T-helper 2 cell treated with Interferon-gamma antibody and Interleukin-4, amounts not matched to agents 5 μg/mL and 100 μg/mL, for 36 hours (primary cell): ENCODE data around the gene GRIA4.
"Not testable (repeated sequence)": the region's sequence is repeated elsewhere in the genome, so short reads cannot be mapped to it uniquely, and the experiment has no call there.

Source experiments
- DNase-seq: peaks from one replicate; pipeline ENCODE4 v3.0.0; 2021; ENCODE audit warnings: low spot score
- H3K27ac Mint-ChIP-seq: one replicate; pipeline ENCODE4 v1.8.0; 2021; ENCODE audit warnings: mild to moderate bottlenecking, mixed read lengths
- H3K27me3 Mint-ChIP-seq: one replicate; pipeline ENCODE4 v1.8.0; 2021; ENCODE audit warnings: low read depth, mixed read lengths
- H3K36me3 Mint-ChIP-seq: one replicate; pipeline ENCODE4 v1.8.0; 2021; ENCODE audit warnings: low read depth, mixed read lengths
- H3K4me1 Mint-ChIP-seq: one replicate; pipeline ENCODE4 v1.8.0; 2021; ENCODE audit warnings: low read depth, mixed read lengths
- H3K4me3 Mint-ChIP-seq: one replicate; pipeline ENCODE4 v1.8.0; 2022; ENCODE audit warnings: mild to moderate bottlenecking, moderate library complexity, mixed read lengths
- H3K9me3 Mint-ChIP-seq: one replicate; pipeline ENCODE4 v1.8.0; 2021; ENCODE audit warnings: mixed read lengths

The GRIA4 gene

GRCh38 chr11:105763594-105763993, 153.7 kb downstream of the GRIA4 start:
- no peak for DNase-seq
- Mint-ChIP-seq H3K27me3 (no peaks in the 10 kb centered on the region), H3K27ac (no peak overlapping the region), H3K36me3 (no peaks in the 10 kb centered on the region), H3K9me3 (no peaks in the 10 kb centered on the region), H3K4me1 (no peaks in the 10 kb centered on the region), H3K4me3 (no peak overlapping the region)

GRCh38 chr11:105767931-105768330, 158.1 kb downstream of the GRIA4 start:
- DNase-seq, result no peak
- Mint-ChIP-seq H3K27ac (no peak overlapping the region), H3K4me3 (no peak overlapping the region), H3K4me1 (no peaks in the 10 kb centered on the region), H3K27me3 (no peaks in the 10 kb centered on the region), H3K36me3 (no peaks in the 10 kb centered on the region), H3K9me3 (no peaks in the 10 kb centered on the region)

GRCh38 chr11:105769627-105770026, 159.8 kb downstream of the GRIA4 start:
- Mint-ChIP-seq H3K27me3 (no peaks in the 10 kb centered on the region), H3K36me3 (no peaks in the 10 kb centered on the region), H3K4me1 (no peaks in the 10 kb centered on the region), H3K4me3 (no peak overlapping the region), H3K27ac (no peak overlapping the region), H3K9me3 (no peaks in the 10 kb centered on the region)
- no peak for DNase-seq

GRCh38 chr11:105773452-105773851, 163.6 kb downstream of the GRIA4 start:
- DNase-seq, H3K4me3 Mint-ChIP-seq, H3K36me3 Mint-ChIP-seq, H3K27me3 Mint-ChIP-seq, H3K9me3 Mint-ChIP-seq, H3K27ac Mint-ChIP-seq, H3K4me1 Mint-ChIP-seq: not testable (repeated sequence)

- Mint-ChIP-seq H3K27me3 (no peaks in the 10 kb centered on the region), H3K4me1 (no peaks in the 10 kb centered on the region), H3K27ac (no peak overlapping the region), H3K9me3 (no peaks in the 10 kb centered on the region), H3K4me3 (no peak overlapping the region), H3K36me3 (no peaks in the 10 kb centered on the region)
- no peak for DNase-seq
Observed at GRCh38 chr11:105774899-105775298, 165.0 kb downstream of the GRIA4 start.

GRCh38 chr11:105780781-105781525, 171.1 kb downstream of the GRIA4 start:
- no peaks in the 10 kb centered on the region for H3K36me3 Mint-ChIP-seq
- no peak overlapping the region for H3K27ac Mint-ChIP-seq
- no peak overlapping the region for H3K4me3 Mint-ChIP-seq
- no peaks in the 10 kb centered on the region for H3K9me3 Mint-ChIP-seq
- H3K27me3 Mint-ChIP-seq, result no peaks in the 10 kb centered on the region
- H3K4me1 Mint-ChIP-seq, result no peaks in the 10 kb centered on the region
- DNase-seq, result no peak

GRCh38 chr11:105781807-105782206, 171.9 kb downstream of the GRIA4 start:
- Mint-ChIP-seq H3K27me3 (no peaks in the 10 kb centered on the region), H3K36me3 (no peaks in the 10 kb centered on the region), H3K27ac (no peak overlapping the region), H3K9me3 (no peaks in the 10 kb centered on the region), H3K4me1 (no peaks in the 10 kb centered on the region), H3K4me3 (no peak overlapping the region)
- DNase-seq, result no peak

GRCh38 chr11:105783216-105783615, 173.3 kb downstream of the GRIA4 start:
- H3K9me3 Mint-ChIP-seq, result no peaks in the 10 kb centered on the region
- no peaks in the 10 kb centered on the region for H3K27me3 Mint-ChIP-seq
- H3K4me3 Mint-ChIP-seq, result no peak overlapping the region
- no peaks in the 10 kb centered on the region for H3K4me1 Mint-ChIP-seq
- H3K27ac Mint-ChIP-seq, result no peak overlapping the region
- no peak for DNase-seq
- no peaks in the 10 kb centered on the region for H3K36me3 Mint-ChIP-seq

GRCh38 chr11:105785850-105786249, 176.0 kb downstream of the GRIA4 start:
- not testable (repeated sequence) for H3K4me3 Mint-ChIP-seq, H3K9me3 Mint-ChIP-seq, H3K4me1 Mint-ChIP-seq, H3K36me3 Mint-ChIP-seq, H3K27me3 Mint-ChIP-seq, DNase-seq, H3K27ac Mint-ChIP-seq

- Mint-ChIP-seq H3K4me1 (no peaks in the 10 kb centered on the region), H3K27me3 (no peaks in the 10 kb centered on the region), H3K4me3 (no peak overlapping the region), H3K9me3 (no peaks in the 10 kb centered on the region), H3K27ac (no peak overlapping the region), H3K36me3 (no peaks in the 10 kb centered on the region)
- no peak for DNase-seq
Observed at GRCh38 chr11:105786741-105787140, 176.9 kb downstream of the GRIA4 start.

- DNase-seq, result no peak
- H3K27ac Mint-ChIP-seq, result no peak overlapping the region
- H3K4me3 Mint-ChIP-seq, result no peak overlapping the region
- H3K9me3 Mint-ChIP-seq, result no peaks in the 10 kb centered on the region
- no peaks in the 10 kb centered on the region for H3K4me1 Mint-ChIP-seq
- H3K27me3 Mint-ChIP-seq, result no peaks in the 10 kb centered on the region
- no peaks in the 10 kb centered on the region for H3K36me3 Mint-ChIP-seq
Observed at GRCh38 chr11:105789579-105790420, 179.9 kb downstream of the GRIA4 start.

- no peak overlapping the region for H3K27ac Mint-ChIP-seq
- H3K27me3 Mint-ChIP-seq, result no peaks in the 10 kb centered on the region
- no peak overlapping the region for H3K4me3 Mint-ChIP-seq
- H3K36me3 Mint-ChIP-seq, result no peaks in the 10 kb centered on the region
- no peak for DNase-seq
- no peaks in the 10 kb centered on the region for H3K4me1 Mint-ChIP-seq
- H3K9me3 Mint-ChIP-seq, result no peaks in the 10 kb centered on the region
Observed at GRCh38 chr11:105790840-105791239, 181.0 kb downstream of the GRIA4 start.

GRCh38 chr11:105793092-105793491, 183.2 kb downstream of the GRIA4 start:
- H3K27ac Mint-ChIP-seq, result no peak overlapping the region
- H3K36me3 Mint-ChIP-seq, result no peaks in the 10 kb centered on the region
- no peaks in the 10 kb centered on the region for H3K4me1 Mint-ChIP-seq
- no peak overlapping the region for H3K4me3 Mint-ChIP-seq
- DNase-seq, result no peak
- H3K27me3 Mint-ChIP-seq, result no peaks in the 10 kb centered on the region
- no peaks in the 10 kb centered on the region for H3K9me3 Mint-ChIP-seq

GRCh38 chr11:105799263-105799662, 189.4 kb downstream of the GRIA4 start:
- Mint-ChIP-seq H3K4me3 (no peak overlapping the region), H3K4me1 (no peaks in the 10 kb centered on the region), H3K9me3 (no peaks in the 10 kb centered on the region), H3K36me3 (no peaks in the 10 kb centered on the region), H3K27ac (no peak overlapping the region), H3K27me3 (no peaks in the 10 kb centered on the region)
- no peak for DNase-seq
